Left kidney (tissue), 2 donors: Measurements from ENCODE around the gene GPR108. TPM values are rescaled to one million over a fixed set of nuclear protein-coding genes. Genes with fewer than 3 reads are reported as not detected.

Source experiments
- DNase-seq: peaks from one replicate; pipeline ENCODE4 v3.0.0-alpha.2; 2013
- polyA plus RNA-seq: library from polyadenylated mRNA; unstranded; fragments of 120-200 nt; gene quantifications from one replicate; pipeline ENCODE4 v1.2.1, GENCODE V29; 2013; ENCODE audit not compliant: insufficient read length

Gene GPR108
- polyA plus RNA-seq, 1 donor = 62.3 TPM

DNA sequence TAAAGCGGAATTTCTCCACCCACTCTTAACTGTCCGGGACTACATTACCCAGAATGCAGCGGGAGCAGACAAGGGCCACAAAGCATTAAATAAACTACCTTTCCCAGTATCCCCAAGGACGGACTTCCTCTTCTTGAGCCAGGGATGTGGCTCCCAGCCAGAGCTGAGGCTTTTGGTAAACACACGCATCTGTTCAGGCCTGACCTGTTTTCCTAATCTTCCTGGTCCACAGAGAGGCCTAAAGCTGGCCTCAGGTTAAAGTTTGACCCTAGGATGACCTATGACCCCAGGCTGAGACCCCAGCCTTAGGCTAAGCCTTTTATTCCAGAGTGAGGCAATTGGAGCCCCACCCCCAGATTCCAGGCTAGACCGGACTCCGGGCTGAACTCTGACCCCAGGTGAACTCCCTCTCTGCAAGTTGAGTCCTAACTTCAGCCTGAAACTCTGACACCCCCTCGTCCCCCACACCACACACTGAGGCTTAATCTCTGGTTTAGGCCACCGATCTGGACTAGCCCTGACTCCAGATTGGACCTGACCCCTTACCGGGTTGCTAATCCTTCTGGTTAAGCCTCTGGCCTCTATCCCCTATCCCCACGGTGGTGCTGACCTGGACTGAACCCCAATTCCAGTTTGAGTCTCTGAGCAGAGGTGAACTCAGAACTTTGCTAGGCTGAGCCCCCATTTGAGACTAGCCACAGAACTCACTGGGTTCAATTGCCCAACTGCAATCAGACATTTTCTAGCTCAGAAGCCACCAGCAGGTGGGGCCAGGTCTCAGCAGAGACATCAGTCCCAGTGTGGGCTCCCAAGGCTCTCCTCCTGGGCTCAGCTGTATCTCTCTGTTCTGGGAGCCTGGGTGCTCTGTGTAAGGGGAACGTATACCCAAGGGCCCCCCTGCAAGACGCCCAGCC, 750 bp upstream of the GPR108 start:
- DNase-seq = no peak

DNA sequence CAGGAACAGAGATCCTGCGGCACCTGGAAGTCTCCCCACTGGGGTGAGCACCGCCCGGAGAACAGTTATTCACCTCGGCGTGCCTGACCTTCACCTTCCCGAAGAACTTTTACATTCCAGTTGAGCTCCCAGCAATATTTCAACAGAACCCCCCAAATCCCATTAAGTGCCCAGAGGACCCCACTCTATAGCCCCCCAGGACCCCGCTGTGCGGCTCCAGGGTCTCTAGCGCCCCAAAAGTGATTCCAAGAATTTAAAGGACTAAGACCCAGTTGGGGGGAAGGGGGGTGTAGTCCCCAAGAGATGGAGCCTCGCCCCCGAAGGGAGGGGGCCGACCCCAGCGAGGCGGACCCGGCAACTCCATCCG, 480 bp downstream of the GPR108 start:
- no peak for DNase-seq

DNA sequence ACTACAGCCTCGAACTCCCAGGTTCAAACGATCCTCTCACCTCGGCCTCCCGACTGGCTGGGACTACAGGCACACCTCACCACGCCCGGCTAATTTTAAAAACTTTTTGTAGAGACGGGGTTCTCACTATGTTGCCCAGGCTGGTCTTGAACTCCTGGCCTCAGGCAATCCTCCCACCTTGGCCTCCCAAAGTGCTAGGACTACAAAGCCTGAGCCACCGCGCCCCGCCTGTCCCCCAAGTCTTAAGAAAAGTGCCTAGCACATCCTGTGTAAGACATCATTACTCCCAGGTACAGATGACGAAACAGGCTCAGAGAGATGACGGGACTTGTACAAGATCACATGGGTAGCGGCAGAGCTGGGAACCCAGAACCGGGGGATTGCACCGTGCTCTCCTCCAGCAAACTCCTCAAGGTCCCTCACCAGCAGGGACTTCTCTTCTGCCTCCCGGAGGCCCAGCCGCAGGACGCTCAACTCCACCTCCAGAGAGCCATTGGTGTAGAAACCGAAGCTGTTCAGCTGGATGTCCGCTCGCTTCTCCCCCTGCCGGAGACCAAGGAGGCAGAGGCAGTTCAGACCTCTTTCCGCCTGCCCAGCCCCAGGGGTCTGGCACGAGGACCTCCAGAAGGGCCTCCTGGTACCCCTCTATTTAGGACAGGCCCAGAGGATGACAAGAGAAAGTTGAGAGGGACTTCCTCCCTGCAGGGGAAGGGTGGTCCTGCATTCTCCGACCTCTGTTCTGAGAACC, 1.0 kb downstream of the GPR108 start:
- no peak for DNase-seq

DNA sequence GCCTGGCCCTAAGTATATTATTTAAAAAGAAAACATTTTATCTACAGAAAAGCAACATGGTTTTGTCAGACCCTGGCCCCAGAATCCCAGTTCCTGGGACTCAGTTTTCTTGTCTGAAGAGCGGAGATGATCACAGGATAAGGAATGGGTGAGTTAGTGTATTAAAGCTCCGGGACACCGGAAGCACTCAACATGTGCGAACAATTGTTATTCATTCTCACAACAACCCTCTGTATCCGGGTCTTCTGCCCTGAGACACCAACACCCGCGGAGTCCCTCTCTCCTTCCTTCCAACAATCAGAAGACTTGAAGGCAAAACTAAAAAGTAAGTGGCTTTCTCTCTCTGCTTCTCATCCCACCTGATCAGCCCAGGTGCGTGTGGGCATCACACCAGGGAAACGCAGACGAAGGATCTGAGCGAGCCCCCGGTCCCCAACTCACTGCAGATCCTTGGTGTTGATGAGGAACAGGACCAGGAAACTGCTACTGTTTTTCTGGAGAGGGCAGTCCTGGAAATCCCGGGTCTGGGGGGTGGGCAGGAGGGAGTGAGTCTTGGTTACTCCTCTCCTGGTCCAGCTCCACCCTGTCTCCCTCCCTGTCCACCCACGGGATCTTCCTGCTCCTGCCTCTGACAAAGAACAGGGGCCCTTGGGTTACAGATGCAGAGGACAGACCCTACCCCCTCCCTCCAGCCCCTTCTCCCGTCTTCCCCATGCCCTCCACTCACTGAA, 2.0 kb downstream of the GPR108 start:
- DNase-seq = no peak

DNA sequence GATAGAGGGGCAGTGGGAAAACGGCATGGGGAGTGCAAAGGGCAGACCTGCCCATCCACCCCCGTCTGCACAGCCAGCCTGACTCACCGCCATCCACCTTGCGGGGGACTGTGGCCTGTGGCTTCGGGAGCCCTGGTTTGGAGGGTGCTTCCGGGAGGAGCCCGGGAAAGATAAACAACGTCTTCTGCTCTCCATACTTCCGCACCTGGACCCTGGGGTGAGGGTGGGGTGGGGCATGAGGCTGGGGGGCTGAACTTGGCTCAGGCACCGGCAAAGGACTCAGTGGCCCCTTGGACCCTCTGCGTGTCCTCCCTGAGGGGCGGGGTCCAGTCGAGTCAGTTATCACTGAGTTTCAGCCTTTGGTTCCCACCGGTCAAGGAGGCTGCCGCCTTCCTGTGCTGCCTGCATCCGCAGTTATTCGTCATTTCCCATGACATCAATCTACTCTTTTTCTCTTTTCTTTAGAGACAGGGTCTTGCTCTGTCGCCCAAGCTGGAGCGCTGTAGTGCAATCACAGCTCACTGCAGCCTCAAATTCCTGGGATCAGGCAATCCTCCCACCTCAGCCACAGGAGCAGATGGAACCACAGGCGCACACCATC, 3.2 kb downstream of the GPR108 start:
- no peak for DNase-seq

DNA sequence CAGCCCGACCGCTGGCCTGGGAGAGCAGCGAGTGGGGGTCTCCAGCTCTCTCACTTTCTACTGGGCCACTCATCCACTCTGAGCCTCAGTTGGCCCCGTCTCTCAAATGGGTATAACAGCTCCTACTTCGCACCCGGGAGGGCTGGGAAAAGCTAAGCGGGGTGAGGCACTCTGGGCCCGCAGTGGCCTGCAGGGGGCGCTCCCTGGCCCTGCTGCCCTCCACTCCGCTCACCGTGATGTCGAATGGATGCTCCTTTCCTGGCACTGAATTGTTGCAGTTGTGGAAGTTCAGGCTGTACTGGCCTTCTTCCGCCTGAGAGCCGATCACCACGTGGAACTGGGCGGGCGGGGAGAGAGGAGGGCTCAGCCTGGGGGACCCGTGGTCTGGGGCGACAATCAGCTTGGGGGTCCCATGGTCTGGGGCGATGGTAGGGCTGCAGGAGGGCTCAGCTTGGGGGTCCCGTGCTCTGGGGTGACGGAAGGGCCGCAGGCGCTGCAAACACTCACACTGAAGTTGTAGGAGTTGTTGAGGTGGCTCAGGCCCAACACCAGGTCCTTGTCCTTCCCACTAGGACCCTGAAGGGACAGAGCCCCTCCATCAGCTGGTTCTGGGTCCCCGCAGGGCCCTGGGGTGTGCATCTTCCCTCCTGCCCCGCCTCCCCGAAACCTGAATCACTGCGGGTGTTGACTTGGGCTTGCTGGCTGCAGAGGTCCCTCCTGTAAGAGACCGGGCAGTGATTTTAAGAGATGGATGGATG, 3.9 kb downstream of the GPR108 start:
- no peak for DNase-seq

DNA sequence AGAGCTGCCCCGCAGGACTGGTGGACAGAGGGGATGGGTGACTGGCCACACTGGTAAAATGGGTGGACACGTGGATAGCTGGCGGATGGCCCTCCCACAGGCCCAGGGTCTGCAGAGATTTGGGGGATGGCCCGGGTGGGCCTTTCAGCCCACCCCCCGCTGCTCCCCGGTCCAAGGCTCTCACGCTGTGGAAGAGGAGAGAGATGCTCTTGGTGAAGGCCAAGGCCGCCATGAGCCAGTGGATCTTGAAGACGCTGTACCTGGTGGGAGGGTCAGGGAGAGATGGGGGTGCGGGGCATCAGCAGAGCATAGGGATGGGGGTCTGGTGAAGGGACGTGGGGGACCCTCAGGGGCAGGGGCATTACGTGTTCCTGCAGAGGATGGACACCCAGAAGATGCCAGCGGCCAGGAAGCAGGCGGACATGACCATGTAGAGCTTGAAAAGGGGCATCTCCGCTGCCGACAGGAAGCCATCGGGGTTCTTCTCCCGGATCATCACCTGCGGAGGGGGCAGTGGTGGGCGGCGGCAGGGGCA, 4.5 kb downstream of the GPR108 start:
- DNase-seq = no peak

DNA sequence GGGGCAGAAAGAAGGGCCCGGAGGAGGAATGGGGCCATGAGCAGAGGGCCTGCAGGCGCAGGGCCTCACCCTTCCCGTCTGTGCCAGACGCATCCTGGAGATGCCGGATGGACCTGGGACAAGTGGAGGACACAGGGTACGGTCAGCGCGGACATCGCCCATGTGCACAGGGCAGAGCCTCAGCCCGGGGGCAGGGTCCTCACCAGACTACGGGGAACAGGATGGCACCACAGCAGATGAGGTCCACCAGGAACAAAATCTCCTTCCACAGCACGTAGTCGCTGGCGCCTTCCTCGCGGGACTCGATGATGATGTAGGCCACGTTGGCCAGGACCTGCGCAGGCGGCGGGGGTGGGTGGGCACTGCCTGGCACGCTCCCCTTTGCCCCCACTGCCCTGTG, 5.6 kb downstream of the GPR108 start:
- DNase-seq = no peak

DNA sequence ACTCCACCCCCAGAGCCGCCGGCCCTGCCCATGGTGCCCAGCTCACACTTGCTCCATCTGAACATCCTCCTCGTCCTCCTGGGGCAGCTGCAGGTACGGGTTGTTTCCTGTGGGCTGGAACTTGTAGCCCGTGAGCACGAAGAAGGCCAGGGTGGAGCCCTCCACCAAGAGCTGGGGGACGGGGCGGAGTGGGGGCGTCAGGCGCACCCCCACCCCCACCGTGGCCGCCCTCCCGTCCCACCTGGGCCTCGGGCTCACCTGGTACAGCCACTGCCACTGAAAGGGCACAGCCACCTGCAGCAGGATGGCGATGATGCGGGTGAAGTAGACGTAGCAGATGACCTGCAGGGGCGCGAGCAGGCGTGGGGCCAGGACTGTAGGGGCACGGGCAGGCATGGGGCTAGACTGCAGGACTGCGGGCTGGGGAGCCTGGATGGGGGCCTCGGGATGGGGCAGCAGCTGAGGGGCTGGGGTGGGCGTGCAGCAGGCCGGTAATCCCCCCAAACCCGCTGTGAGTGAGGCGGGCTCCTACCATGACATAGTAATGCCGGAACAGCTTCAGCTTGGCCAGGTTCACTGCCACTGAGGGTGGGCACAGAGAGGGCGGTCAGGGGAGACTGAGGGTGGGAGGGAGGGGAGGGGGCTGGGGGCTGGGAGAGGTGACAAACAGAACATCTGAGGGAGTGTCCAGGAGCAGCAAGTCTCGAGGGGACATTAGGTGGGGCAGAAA, 6.3 kb downstream of the GPR108 start:
- no peak for DNase-seq

DNA sequence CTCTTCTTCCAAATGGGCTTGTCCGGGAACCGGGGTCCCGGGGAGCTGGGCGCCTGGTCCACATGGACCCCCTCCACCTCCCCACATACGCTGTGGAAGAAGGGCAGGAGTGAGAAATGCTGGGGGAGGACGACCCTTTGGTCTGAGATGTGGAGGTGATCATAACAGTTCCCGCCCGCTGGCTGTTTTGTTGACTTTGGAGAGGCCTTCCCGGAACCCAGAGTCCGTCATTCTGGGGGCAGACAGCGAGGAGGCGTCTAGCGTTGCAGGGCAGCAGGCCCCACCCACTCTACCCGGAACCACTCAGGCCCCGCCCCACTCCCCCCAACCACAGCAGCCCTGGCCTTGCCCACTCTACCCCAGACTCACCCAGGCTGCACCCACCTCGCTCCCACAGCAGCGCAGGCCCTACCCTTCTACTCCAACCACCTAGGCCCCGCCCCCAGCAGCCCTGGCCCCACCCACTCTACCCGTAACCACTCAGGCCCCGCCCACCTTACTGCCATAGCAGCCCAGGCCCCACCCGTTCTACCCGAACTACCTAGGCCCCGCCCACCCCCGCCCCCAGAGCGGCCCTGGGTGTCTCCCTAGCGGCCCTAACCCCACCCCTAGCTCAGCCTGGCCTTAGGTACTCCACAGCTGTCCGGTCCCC, 7.1 kb downstream of the GPR108 start:
- no peak for DNase-seq

DNA sequence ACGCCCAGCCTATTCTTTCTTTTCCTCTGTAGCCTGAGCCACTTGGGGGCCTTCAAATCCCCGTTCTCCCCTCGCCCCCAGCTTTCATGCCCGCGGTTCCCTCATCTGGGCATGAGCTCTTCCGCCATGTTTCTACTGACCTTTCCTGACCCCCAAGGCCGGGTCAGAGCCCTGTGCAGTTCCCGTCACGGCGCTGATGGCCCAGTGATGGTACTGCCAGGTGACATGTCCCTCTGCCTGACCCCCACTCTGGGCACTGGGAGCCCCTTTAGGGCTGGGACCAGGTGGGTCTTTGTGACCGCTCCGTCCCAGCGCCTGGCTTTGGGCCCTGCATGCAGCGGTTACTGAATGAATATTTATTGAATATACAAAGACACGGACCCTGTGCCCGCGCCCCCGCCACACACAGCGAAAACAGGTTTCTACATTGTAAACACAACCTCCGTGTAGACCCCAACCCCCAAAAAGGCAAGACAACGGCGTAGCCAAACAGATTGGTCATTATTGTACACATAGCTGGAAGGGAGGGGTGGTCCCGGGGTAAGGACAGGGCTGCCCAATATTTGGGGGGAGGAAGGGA, 7.7 kb downstream of the GPR108 start:
- DNase-seq = no peak

DNA sequence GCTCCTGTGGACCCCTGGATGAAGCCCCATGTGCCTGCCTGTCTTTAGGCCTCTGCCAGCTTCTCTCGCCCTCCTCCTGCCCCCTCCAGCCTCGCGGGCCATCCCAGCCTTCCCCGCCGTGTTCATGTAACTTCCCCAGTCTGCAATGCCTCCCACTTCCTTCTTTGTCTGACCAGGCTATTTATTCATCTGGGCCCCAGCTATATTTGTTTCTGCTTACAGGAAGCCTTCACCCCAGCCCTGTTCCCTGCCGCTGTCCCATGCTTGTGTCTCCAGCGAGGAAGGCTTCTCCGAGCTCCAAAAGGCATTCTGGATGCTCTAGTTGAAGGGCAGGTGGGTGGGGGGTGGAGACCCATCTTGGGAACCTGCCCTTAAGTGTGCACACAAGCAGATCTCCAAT, 9.0 kb downstream of the GPR108 start:
- no peak for DNase-seq

DNA sequence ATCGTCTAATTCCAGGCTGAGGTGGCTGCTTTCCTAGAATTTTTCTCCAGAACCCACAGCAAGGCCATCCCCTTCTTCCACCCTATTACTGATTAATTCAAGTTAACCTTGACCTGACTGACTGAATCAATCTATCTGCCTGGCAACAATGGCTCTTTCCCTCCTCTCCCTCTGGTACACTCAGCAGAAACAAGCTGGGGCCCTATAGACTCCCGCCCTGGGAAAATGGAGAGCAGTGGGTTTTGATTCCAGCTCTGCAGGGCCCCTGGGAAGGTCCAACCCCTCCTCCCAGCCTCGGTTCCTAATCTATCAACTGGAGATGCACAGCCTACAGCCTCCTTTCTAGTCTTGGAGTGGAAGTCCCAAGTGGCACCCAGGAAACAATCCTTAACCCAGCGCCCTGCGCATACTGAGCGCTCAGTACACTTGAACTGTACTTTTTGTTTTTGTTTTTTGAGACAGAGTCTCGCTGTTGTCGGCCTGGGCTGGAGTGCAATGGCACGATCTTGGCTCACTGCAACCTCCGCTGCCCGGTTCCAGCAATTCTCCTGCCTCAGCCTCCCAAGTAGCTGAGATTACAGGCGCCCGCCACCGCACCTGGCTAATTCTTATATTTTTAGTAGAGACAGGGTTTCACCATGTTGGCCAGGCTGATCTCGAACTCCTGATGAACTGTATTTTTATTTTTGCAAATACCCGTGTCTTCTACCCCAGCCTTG, 11.7 kb downstream of the GPR108 start:
- DNase-seq = no peak

DNA sequence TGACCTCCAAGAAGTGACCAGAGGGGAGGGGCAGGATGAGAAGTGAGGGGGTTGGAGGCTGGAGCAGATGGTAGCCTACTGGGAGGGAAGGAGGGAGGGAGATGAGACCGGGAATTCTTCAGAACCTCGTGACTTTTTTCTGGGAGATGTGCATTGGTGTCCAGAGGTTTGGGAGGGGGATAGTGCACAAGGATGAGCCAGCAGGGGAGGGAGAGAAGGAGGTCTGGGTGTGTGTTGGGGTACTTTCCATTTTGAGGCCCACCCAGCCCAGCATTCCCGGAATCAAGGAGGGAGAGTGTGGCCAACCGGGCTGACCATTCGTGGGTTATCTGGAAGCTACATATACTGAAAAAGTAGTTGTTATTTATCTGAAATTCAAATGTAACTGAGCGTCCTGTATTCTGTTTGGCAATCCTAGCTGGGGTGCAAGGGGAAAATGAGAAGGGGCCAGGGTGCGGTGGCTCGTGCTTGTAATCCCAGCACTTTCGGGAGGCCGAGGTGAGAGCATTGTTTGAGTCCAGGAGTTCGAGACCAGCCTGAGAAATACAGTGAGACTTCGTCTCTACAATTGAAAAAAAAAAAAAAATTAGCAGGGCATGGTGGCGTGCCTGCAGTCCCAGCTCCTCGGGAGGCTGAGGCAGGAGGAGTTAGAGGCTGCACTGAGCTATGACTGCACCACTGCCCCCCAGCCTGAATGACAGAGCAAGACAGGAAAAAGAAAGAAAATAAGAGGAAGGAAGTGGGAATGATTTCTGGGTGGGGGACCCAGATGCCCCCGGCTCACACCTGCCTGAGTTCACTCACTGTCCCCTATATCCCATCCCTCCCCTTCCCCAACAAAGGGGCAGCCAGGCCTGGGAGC, 12.5 kb downstream of the GPR108 start:
- DNase-seq = no peak

DNA sequence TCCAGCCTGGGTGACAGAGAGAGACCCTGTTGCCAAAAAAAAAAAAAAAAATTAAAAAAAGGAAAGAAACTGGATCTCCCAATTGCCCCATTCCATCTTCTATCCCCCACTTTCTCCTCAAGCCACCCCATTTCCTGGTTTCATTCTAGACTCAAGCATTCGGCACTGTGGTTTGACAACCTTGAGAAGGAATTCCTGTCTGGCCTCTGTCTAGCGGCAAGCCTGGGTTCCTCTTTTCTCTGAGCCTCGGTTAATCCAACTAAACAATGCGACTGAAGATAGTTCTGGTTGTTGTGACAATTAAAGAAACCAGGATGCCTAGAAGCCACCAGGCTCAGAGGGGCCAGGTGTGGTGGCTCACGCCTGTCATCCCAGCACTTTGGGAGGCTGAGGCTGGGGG, 13.6 kb downstream of the GPR108 start:
- DNase-seq = no peak

DNA sequence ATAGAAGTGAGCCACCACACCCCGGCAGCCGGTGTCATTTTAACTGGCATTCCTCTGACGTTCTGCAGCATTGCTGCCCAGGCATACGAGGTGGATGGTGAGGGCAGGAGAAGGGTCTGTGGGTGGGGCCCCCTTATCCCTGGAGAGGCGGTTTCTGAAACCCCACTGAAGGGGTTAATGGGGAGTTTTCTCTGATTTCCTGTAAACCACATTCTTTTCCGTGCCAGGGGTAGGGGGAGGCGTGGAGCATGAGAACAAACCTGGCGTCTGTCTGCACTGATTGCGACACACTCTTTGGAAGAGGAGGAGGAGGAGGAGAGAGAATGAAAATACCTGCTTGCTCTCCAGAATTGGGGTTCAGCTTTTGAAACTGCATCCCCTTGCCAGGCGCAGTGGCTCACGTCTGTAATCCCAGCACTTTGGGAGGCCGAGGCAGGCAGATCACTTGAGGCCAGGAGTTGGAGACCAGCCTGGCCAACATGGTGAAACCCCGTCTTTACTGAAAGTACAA, 14.2 kb downstream of the GPR108 start:
- DNase-seq = no peak

DNA sequence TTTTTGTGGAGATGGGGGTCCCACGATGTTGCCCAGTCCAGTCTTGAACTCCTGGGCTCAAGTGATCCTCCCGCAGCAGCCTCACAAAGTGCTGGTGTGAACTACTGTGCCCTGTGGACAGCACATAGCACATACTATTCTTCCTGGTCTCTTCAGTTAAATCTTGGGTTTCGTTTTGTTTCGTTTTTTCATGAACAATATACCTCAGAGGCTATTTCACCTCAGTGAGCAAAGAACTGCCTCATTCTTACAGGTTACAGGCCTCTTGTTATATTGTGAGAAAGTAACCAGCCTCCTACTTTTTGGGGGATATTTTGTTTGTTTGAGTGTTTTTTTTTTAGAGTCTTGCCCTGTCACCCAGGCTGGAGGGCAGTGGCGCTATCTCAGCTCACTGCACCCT, 15.6 kb downstream of the GPR108 start:
- DNase-seq = no peak

DNA sequence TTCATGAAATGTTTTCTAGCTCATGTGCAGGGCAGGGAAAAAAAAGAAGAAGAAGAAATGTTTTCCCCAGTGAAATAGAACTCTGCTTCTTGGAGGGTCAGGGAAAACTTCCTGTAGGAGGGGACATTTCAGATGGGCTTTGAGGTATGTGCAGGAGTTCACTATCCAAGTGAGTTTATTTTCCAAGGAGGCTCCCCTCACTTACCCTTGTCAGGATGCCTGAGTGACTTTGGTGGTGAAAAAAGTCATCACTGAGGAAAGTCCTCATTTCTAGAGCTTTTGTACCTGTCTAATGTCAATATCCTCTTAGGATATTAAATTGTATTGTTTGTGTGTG, 16.3 kb downstream of the GPR108 start:
- no peak for DNase-seq
